SW 1271 (cell line): ENCODE measurements around the gene ZNF692.
"Not testable (repeated sequence)": the region's sequence is repeated elsewhere in the genome, so short reads cannot be mapped to it uniquely, and the experiment has no call there.

ENCODE experiments used
- DNase-seq, 2 experiments: peaks; one replicate each; lab custom pipeline; 2025; lab: John Stamatoyannopoulos, UW

ZNF692 gene

DNA sequence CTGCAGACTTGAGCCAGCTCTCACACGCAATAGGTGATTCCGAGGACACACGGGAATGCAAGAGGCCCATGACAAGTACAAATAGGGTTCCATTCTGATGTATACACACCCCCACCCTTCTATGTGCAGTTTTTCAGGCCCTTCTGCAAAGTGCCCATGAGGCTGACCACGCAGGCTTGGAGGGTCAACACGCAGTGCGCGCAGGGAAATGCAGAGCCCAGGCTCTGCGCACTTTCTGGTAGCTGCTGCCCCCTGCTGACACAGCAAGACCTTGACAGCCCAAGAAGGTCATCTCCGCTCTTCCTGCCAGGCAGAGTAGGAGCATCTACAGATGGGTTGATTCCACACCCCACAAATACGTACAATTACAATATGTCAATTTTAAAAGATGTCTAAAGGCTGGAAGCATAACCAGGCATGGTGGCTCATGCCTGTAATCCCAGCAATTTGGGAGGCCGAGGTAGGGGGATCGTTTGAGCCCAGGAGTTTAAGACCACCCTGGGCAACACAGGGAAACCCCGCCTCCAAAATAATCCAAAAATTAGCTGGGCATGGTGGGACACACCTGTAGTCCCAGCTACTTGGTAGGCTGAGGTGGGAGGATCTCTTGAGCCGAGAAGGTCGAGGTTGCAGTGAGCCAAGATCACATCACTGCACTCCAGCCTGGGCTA, 51.7 kb downstream of the ZNF692 start:
- peak in 1 of 2 experiments; percentile 38 for DNase-seq

DNA sequence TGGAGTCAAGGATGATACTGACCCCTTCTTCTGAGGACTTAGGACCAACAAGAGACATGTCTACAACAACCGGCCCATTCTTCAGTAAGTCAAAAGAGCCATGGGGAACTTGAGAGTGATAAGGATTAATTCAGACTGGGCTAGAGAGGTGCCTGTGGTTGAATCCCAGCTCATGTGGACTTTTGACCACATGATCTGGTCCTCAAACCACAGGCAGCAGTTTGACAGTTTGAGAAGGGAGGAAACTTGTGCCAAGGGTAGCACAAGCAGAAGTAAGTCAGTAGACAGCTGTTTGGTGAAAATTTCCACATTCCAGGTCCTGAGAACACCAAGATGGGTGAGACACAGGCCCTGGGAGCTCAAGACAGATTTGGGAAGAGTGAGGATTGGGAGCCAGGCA, 53.0 kb downstream of the ZNF692 start:
- no peak for DNase-seq

DNA sequence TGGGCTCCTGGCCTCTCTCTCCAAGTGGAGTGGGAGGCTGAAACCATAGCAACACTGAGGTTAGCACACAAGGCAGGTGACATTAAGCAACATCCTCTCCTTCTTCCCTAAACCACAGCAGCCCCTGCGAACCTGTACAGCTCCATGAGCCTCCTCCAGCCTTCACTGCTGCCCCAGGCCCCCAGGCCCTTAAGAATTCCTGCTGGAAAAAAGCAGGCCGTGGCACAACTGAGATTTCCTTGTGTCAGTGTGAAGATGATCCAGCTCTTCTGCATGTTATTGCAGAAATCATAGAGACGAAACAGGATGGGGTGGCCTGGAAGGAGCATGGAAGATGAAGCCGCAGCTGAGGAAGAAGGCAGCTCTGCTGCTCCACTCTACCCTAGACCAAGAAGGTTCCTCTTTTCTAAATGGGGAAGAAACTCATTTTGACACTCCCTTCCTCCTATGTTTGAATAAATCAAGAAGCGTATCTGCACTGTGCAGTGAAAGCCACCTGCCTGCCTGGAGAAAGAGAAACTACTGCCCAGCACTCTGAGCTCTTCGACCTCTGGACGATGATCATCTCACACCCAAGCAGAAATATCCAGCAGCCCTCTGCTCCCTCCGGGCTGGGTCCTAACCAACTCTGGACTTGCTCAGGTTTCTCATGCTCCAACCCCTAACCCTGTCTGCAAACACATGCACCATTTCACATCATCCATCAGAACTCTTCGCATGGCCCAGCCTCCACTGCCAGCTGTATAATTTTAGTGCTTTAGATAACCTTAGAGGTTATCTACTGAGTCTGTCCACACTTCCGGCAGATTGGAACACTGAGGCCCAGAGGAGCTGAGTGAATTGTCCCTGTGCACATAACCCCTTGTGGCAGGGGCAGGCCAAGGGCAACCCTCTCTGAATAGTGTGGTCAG, 53.9 kb downstream of the ZNF692 start:
- no peak for DNase-seq

DNA sequence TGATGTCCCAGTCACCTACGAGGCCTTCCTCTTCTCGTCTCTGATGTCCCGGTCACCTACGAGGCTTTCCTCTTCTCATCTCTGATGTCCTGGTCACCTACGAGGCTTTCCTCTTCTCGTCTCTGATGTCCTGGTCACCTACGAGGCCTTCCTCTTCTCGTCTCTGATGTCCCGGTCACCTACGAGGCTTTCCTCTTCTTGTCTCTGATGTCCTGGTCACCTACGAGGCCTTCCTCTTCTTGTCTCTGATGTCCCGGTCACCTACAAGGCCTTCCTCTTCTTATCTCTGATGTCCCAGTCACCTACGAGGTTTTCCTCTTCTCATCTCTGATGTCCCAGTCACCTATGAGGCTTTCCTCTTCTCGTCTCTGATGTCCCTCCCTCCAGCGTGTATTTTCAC, 55.4 kb downstream of the ZNF692 start:
- not testable (repeated sequence) for DNase-seq

DNA sequence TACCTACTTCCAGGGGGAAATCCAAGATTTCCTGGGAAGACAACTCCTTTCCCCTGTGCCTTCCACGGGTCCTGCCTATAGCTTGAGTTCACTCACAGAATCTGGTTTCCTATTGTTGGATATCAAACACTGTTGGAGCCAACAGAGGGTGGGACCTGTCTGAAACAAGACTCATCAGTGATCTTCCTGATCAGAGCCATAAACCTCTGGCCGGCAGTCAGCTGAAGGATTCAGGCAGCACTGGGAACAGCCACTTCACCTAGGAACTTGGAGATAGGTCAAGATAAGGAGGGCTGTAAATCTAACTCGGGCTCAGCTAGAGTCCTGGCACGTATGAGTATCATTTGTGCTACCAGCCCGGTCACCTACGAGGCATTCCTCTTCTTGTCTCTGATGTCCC, 56.4 kb downstream of the ZNF692 start:
- DNase-seq: no peak

DNA sequence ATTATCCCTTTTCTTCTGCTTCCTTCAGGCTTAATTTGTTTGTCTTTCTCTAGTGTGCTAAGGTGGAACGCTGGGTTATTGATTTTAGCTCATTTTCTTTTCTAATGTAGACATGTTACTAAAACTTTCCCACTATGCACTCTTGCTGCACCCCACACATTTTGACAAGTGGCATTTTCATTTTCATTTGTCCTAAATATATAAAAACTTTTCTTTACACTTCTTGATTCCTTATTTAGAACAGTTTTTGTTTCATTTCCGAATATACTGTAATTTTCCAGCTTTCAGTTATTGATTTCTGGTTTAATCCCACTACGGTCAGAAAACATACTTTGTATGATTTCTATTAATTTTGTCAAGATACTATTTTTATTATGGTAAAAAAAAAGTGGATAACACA, 58.4 kb downstream of the ZNF692 start:
- DNase-seq: no peak
